ENCODE measurements around the gene OR1I1.
A peak's percentile ranks its signal among the peaks of the same experiment; 100 is the strongest.

Gene OR1I1

DNA sequence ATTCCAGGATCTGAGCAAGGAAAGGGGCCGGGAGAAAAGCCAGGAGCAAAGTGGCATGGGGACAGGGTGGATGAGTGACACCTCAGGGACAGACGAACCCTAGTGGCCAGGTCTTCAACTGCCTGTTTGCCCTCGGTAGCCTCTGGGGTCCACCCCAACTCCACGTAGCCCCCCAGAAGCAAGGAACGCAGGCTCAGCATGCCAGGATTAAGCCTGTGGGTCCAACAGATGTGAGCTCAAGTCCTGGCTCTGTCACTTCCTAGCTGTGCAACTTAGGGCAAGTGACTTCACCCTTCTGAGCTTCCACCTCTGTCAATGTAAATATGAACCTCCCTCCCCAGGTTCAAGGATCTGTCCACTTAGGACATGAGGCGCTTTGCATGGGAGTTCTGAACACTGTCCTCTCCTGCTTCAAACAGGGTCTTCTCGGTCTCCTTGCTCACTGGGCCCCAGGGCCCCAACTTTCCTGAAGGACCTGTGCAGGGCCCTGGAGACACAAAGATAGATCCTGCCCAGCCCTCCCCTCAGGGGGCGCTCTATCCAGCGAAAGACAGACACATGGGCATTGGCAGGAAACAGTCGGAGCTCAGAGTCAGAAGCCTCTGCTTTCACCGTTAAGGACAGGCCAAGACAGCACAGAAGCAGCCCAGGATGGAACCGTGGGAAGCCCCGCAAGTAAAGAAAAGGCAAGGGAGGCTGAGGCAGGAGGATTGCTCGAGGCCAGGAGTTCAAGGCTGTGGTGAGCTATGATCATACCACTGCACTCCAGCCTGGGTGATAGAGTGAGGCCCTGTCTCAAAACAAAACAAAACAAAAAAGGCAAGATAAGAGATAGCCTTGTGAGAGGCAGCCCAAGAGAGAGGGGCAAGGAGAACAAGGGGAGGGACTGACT lies 38.4 kb downstream of the OR1I1 start:
- no peak for DNase-seq

DNA sequence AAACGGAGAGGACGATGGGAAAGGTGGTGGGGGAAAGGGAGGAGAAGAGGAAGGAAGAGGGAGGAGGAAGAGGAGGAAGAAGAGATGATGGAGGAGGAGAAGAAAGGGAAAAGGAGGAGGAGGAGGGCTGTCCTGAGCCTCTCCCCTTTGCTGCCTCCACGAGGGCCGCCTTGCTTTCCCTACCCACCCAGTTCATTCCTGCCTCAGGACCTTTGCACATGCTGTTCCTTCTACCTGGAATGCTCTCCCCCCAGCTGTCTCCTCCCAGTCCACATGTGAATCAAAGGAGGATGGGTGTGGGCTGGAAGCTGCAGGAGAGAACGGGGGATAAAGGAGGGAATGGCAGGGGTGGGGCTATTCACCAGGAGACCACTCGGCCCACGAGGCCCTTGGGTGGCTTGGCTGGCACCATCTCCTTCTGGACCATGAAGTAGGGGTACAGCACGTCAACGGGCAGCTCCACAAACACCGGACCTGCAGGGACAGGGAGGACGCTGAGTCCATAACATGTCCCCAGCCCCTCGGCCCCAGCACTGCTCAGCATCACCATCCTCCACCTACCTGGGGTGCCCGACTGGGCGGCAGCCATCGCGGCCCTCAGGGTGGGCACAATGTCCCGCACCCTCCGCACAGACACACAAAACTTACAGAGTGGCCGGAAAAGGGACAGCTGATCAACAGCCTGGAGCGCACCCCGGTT lies 40.5 kb downstream of the OR1I1 start:
- DNase-seq: no peak

DNA sequence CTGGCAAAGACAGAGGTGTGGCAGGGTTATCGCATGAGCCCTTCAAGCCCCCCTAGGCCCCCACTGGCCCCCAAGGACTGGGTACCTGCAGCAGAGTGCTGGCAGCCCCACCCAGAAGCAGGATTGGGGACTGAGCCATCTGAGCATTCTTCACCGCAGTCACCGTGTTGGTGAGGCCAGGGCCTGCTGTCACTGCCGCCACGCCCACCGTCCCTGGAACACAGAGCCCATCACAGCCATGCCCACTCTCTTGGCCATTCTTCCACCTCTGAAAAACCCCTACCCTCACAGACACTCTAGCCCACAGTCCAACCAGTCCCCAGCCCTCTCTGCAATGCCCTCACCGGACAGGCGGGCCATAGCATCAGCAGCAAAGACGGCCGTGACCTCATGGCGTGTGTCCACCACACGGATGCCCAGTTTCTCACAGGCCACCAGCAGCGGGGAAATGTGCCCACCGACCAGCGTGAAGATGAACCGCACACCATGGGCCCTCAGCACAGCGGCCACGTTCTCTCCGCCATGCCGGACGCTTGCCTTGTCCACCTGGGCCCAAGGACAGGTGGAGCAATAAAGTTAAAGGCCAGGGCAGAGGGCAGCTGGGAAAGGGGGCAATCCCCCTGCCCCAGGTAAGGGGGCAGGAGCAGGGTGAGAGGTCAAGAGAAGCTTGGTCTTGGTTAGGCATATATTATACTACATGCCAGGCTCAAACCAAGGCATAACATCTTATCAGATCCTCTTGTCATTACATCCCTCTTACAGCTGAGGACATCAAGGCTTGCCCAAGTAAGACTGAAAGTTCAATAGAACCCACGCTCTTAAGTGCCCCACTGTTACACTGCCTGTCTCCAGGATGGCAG lies 41.2 kb downstream of the OR1I1 start:
- DNase-seq: no peak

DNA sequence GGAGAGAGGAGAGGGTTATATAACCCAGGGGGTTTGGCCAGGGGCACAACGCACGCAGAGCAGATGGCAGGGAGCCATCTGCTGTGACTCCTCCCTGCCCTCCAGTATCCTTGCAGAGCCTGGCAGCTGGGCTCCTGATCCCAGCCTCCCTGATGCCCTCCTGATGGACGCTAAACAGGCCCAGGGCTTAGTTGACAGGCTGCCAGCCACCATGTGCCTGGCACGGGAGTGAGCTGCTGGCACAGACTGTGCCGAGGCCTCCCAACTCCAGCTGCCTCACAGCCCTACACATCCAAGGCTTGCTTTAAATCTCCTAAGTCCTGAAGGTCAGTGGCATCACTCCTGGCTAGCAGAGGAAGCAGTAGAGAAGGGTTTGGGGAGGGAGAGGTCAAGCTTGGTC lies 41.9 kb downstream of the OR1I1 start:
- DNase-seq: no peak

- DNase-seq: peak; percentile 30
Observed at GRCh38 chr19:15124572-15125231, 42.7 kb downstream of the OR1I1 start.

DNA sequence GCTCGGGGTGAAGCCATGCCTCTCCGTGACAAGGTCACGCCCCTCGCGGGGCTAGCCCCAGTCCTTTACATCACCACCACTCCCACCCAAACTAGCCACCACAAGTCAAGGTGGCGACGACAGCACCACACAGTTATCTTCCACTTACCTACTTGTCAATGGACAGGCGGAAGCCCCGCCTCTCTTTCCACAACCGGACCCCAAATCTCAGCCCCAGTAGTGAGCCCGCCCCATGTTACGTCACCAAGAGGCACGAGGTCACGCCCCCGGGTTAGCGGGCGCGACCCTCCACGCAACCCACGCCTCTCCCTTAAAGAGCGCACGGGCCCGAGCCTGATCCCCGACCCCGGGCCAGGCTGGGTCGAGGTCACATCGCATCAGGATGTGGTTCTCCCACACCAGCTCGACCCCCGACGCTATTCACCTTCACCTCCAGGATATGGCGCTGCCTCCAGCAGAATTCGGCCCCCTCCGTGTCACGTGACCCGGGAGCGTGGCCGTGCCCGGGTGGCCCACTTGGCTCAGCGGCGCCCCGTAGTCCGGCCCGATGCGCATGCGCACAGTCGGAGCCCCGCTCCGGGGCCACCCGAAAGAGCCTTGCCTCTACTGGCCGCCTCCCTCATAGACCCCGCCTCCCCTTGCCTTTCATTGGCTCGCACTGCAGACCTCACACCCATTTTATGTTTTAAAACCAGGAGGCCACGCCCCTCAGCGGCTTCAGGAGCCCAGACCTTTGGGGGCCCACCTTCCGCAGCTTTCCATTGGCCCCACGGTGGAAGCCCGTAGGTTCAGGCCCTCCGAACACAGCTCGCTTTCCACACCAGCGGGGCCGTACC lies 43.4 kb downstream of the OR1I1 start:
- peak; percentile 98 for DNase-seq

DNA sequence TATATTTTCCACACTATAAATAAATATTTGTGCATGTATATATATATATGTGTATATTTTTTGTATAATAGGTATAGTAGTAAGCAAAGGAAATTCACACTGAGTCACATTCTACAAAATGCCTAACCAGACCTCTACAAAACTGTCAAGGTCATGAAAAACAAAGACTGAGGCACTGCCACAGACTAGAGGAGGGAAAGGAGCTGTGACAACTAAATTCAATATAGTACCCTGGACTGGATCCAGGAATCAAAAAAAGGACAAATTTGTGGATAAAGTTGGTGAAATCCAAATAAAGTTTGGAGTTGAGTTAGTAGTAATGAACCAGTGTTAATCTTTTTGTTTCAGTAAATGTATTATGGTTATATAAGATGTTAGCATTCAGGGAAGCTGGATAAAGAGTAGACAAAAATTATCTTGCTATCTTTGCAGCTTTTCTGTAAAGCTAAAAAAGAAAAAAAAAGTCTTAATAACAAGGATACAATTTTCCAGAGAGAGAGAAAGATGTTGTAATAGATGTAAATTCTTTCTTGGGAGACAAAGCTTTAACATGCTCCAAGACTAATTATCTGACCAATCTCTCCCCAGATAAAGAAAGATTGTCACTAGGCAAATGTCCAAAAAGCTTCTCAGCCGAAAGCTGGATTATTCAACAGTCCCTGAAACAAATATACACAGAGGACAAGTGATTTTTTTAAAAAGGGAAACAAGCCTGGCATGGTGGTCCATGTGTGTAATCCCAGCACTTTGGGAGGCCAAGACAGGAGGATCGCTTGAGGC lies 44.3 kb downstream of the OR1I1 start:
- DNase-seq: no peak

DNA sequence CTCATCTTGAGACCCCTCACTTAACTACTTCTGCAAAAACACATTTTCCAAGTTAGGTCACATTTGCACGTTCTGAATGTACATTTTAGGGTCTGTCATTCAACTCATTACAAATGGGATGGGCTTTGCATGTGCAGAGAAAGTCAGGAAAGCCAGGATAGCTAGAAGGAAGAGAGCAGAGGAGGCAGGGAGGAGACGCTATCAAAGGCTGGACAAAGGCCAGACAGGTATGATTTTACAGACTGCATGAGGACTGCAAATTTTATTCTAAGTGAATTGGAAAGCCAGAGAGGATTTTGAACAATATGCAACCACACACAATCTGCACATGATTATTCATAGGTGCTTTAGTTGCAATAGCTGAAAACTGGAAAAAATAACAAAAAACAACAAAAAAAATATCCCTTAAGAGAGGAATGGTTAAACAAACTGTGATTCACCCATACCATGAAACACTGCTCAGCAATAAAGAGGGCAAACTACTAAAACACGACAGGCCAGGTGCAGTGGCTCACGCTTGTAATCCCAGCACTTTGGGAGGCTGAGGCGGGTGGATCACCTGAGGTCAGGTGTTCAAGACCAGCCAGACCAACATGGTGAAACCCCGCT lies 46.3 kb downstream of the OR1I1 start:
- no peak for DNase-seq

- peak; percentile 51 for DNase-seq
Observed at GRCh38 chr19:15129856-15130585, 48.0 kb downstream of the OR1I1 start.

DNA sequence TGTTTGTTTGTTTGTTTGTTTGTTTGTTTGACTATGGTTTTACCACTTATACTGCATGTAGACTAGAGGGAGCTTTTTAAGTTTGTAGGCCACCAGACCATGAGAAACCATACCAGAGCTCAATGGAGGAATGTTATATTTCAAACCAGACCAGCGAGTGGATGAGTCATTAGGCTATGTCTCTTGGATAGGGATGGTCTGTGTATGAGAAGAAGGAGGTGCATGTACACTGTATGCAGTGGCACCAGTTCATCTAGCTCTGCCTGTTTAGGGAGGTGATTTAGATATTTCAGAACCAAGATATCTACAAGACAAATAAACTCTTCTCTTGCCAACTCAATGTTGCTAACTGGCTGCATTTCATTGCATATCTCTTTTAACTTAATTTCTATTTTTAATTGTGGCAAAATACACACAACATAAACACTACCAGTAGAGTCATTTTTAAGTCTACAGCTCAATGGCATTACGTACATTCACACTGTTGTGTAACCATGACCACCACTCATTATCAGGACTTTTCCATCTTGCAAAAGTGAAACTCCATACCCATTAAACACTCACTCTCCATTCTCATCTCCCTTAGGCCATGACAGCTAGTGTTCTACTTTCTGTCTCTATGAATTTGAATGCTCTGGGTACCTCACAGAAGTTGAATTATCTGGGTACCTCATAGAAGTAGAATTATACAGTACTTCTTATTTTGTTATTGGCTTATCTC lies 54.4 kb downstream of the OR1I1 start:
- DNase-seq: no peak

DNA sequence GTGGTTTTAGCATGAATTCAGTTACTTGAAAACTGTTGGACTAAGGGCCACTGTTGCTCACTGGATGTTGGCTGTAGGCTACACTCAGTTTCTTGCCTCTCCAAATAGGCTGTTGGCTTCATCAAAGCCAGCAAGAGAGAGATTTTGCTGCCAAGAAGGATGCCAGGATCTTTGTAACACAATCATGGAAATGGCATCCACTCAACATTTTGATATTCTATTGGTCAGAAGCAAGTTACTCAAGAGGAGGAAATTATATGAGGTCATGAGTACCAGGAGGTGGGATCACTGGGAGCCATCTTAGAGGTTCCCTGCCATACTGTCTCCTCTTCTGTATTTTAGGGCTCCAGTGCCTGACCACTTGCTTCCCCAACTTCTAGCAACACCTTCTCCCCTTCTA lies 55.8 kb downstream of the OR1I1 start:
- DNase-seq: no peak

DNA sequence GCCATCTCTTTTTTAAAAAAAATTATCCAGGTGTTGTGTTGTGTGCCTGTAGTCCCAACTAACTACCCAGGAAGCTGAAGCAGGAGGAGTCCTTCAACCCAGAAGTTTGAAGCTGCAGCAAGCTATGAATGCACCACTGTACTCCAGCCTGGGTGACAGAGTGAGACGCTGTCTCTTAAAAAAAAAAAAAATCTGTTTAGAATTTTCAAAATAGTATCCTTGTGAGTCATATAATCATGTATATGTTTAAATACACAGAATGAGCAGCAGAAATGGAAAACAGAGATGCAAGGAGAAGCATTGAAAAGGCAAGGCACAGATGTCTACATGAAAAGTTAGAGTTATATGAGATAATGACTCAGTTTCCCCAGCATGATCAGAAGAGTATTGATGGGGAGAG lies 56.4 kb downstream of the OR1I1 start:
- no peak for DNase-seq

GRCh38 chr19:15141143-15141542 lies 59.1 kb downstream of the OR1I1 start:
- no peak for DNase-seq

DNA sequence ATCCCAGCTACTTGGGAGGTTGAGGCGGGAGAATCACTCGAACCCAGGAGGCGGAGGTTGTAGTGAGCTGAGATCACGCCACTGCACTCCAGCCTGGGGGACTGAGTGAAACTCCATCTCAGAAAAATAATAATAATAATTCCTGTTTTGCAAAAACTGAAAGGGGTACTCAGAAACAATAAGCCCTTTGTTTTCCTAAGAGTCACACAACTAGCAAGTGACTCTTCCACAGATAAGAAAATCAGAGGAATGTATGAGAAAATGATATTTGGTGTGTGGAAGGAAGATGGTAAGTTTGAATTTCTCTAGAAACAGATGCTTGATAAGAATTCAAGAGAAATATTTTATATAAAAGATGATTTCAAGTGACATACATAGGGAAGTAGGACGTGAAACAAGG lies 60.3 kb downstream of the OR1I1 start:
- DNase-seq: no peak

Data from CD4-positive, alpha-beta T cell treated with Interleukin-6 for 4 hours (primary cell).